Panc1 (cell line): ENCODE data around the gene INPP4B. TPM values are rescaled to one million over a fixed set of nuclear protein-coding genes. Genes with fewer than 3 reads are reported as not detected.
"Not testable (repeated sequence)": the region's sequence is repeated elsewhere in the genome, so short reads cannot be mapped to it uniquely, and the experiment has no call there.

Experiments
- ATAC-seq: fragments of 200-7000 bp; cut with Tn5 transposase; 2 replicates; pipeline ENCODE4 v1.9.1; 2020; ENCODE audit warnings: mild to moderate bottlenecking, moderate library complexity
- BruUV-seq: library from RNA; stranded (reverse); fragments of 400-500 nt; replicated peaks from 2 replicates; lab custom pipeline; 2021; lab: Mats Ljungman, UMichigan
- CTCF ChIA-PET: fragments of 300-600 bp; sonication (Branson Sonifier 250); formaldehyde crosslinking; loops from one replicate; lab custom pipeline; 2022; ENCODE audit warnings: antibody characterized with exemption; lab: Charles Lee
- POLR2A ChIA-PET: fragments of 300-600 bp; sonication (Branson Sonifier 250); formaldehyde crosslinking; loops from one replicate; lab custom pipeline; 2022; ENCODE audit warnings: antibody characterized with exemption; lab: Charles Lee
- DNase-seq: peaks from one replicate; pipeline ENCODE4 v3.0.0-alpha.2; 2010; ENCODE audit warnings: low read depth, low spot score
- H3K27ac ChIP-seq: 2 replicates; pipeline ENCODE4 v1.5.1; 2011; ENCODE audit warnings: mild to moderate bottlenecking, low read length, inconsistent platforms
- H3K27me3 ChIP-seq: fragments of 200-500 bp; sonication (Bioruptor generic); 2 replicates; pipeline ENCODE4 v1.6.0; 2014; ENCODE audit warnings: low read length, inconsistent platforms; ENCODE audit not compliant: control insufficient read depth, insufficient read depth
- H3K36me3 ChIP-seq: fragments of 200-500 bp; sonication (Bioruptor generic); 2 replicates; pipeline ENCODE4 v1.5.1; 2014; ENCODE audit warnings: inconsistent platforms, mild to moderate bottlenecking, low read length, moderate library complexity; ENCODE audit not compliant: control insufficient read depth, insufficient read depth
- H3K4me1 ChIP-seq: 2 replicates; pipeline ENCODE4 v1.5.1; 2011; ENCODE audit warnings: inconsistent platforms, mild to moderate bottlenecking, low read length, moderate library complexity; ENCODE audit not compliant: control insufficient read depth, insufficient read depth
- H3K4me3 ChIP-seq, 2 experiments: 2 replicates each; pipeline ENCODE4 v1.5.1; 2011 to 2012; ENCODE audit warnings: low read depth in 2 of 2, low read length in 2 of 2, mild to moderate bottlenecking in 2 of 2, inconsistent platforms in 1 of 2, moderate library complexity in 1 of 2
- H3K9me3 ChIP-seq: fragments of 200-500 bp; sonication (Bioruptor generic); 2 replicates; pipeline ENCODE4 v1.5.1; 2014; ENCODE audit warnings: low read depth, mild to moderate bottlenecking, inconsistent platforms, low read length, moderate library complexity; ENCODE audit not compliant: control insufficient read depth, insufficient read depth
- POLR2AphosphoS5 ChIP-seq: IDR thresholded peaks from 2 replicates; pipeline ENCODE4 v1.6.1; 2012; ENCODE audit warnings: mild to moderate bottlenecking, low read depth, low read length, moderate library complexity
- REST ChIP-seq, 2 experiments: IDR thresholded peaks; 2 replicates each; pipeline ENCODE4 v1.6.1; 2011 to 2012; ENCODE audit warnings: low read depth in 2 of 2, control low read depth in 1 of 2, low read length in 1 of 2, mild to moderate bottlenecking in 1 of 2, moderate library complexity in 1 of 2; ENCODE audit not compliant: insufficient read depth in 1 of 2
- SIN3A ChIP-seq: IDR thresholded peaks from 2 replicates; pipeline ENCODE4 v1.6.1; 2012; ENCODE audit warnings: low read depth, mild to moderate bottlenecking, low read length, moderate library complexity, borderline replicate concordance; ENCODE audit not compliant: insufficient read depth
- TCF7L2 ChIP-seq: IDR thresholded peaks from 2 replicates; pipeline ENCODE4 v1.6.1; 2011; ENCODE audit warnings: mild to moderate bottlenecking, low read depth, low read length, inconsistent platforms
- in situ Hi-C: cut with HindIII; loops from 2 replicates; pipeline ENCODE4 v1.10.0; 2016; ENCODE audit warnings: low sequenced_read_pairs, low pct_unique_long_range_greater_than_20kb
- intact Hi-C: fragments of 100-400 bp; cut with micrococcal nuclease; formaldehyde crosslinking; loops from one replicate; pipeline ENCODE4 v1.10.0; 2022; ENCODE audit not compliant: unreplicated experiment
- total RNA-seq: library from RNA; stranded (reverse); gene quantifications from one replicate; pipeline ENCODE4 v1.2.1, GENCODE V29; 2021; ENCODE audit not compliant: unreplicated experiment
- TF ChIP-seq, protein P1 (sequence below): fragments of 450-650 bp; IDR thresholded peaks from 2 replicates; pipeline ENCODE4 v1.5.1; 2017; ENCODE audit warnings: mild to moderate bottlenecking

Gene INPP4B
- total RNA-seq, 1 experiment from 2014 or later: 4.5 TPM

- ATAC-seq (no peak), DNase-seq (no peak)
- H3K4me1 ChIP-seq: peaks cover 16% of the 10 kb centered on the region
- no peaks in the 10 kb centered on the region; the same call in 1 of the 2 replicates for H3K36me3 ChIP-seq
- no peaks in the 10 kb centered on the region for H3K27me3 ChIP-seq
- intact Hi-C loops: no loop called here
- no peak for TF ChIP-seq REST (IDR thresholded peaks at IDR 0.05; ENCODE audit: insufficient read depth in 1 of 2, low read depth in 2 of 2, low read length in 1 of 2)
- TF ChIP-seq POLR2AphosphoS5: no peak
- TF ChIP-seq, protein P1, sequence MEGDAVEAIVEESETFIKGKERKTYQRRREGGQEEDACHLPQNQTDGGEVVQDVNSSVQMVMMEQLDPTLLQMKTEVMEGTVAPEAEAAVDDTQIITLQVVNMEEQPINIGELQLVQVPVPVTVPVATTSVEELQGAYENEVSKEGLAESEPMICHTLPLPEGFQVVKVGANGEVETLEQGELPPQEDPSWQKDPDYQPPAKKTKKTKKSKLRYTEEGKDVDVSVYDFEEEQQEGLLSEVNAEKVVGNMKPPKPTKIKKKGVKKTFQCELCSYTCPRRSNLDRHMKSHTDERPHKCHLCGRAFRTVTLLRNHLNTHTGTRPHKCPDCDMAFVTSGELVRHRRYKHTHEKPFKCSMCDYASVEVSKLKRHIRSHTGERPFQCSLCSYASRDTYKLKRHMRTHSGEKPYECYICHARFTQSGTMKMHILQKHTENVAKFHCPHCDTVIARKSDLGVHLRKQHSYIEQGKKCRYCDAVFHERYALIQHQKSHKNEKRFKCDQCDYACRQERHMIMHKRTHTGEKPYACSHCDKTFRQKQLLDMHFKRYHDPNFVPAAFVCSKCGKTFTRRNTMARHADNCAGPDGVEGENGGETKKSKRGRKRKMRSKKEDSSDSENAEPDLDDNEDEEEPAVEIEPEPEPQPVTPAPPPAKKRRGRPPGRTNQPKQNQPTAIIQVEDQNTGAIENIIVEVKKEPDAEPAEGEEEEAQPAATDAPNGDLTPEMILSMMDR: no peak
- no peak for TF ChIP-seq TCF7L2
- no peak for TF ChIP-seq SIN3A
- no peak overlapping the region for H3K4me3 ChIP-seq
- ChIA-PET CTCF (no interaction called here), POLR2A (no interaction called here)
- no TSS peak for BruUV-seq
- H3K9me3 ChIP-seq: no peaks in the 10 kb centered on the region
- peak overlapping the region; percentile 78 for H3K27ac ChIP-seq
- in situ Hi-C loops: no loop called here
Observed at GRCh38 chr4:142402156-142402555, 443.9 kb downstream of the INPP4B start.

- CTCF ChIA-PET, in situ Hi-C loops, POLR2A ChIA-PET: not testable (repeated sequence)
Observed at GRCh38 chr4:142397364-142397991, 448.6 kb downstream of the INPP4B start.

GRCh38 chr4:142396279-142396678 is 449.8 kb downstream of the INPP4B start:
- no TSS peak for BruUV-seq
- TF ChIP-seq TCF7L2: no peak
- TF ChIP-seq POLR2AphosphoS5: no peak
- TF ChIP-seq, protein P1: no peak
- TF ChIP-seq REST (IDR thresholded peaks at IDR 0.05; ENCODE audit: insufficient read depth in 1 of 2, low read depth in 2 of 2, low read length in 1 of 2): no peak
- no peak for TF ChIP-seq SIN3A
- Histone ChIP-seq H3K4me1 (no peaks in the 10 kb centered on the region), H3K9me3 (no peaks in the 10 kb centered on the region), H3K27ac (no peak overlapping the region), H3K4me3 (no peak overlapping the region), H3K27me3 (no peaks in the 10 kb centered on the region), H3K36me3 (no peaks in the 10 kb centered on the region)
- ATAC-seq: no peak
- in situ Hi-C loops (no loop called here), intact Hi-C loops (no loop called here)
- POLR2A ChIA-PET: no interaction called here
- CTCF ChIA-PET: no interaction called here
- DNase-seq: no peak

More at GRCh38 chr4:142397364-142397991, 448.6 kb downstream of the INPP4B start:
- H3K27me3 ChIP-seq, BruUV-seq, H3K9me3 ChIP-seq, ATAC-seq, intact Hi-C loops, H3K36me3 ChIP-seq, H3K27ac ChIP-seq, H3K4me1 ChIP-seq, H3K4me3 ChIP-seq, DNase-seq: not testable (repeated sequence)
